VCaP (cell line): ENCODE results near the gene SNHG17.
"Not testable (repeated sequence)": the region's sequence is repeated elsewhere in the genome, so short reads cannot be mapped to it uniquely, and the experiment has no call there.

ENCODE experiments used
- H3K27ac ChIP-seq: fragments of 450-650 bp; 2 replicates; pipeline ENCODE4 v1.5.1; 2017
- CTCF ChIP-seq: fragments of 450-650 bp; conservative IDR thresholded peaks from 2 replicates; pipeline ENCODE4 v1.5.1; 2017; ENCODE audit warnings: mild to moderate bottlenecking, moderate library complexity

Gene SNHG17

GRCh38 chr20:38392356-38392755 lies 42.8 kb downstream of the SNHG17 start:
- no peak overlapping the region for H3K27ac ChIP-seq
- no peak for TF ChIP-seq CTCF

GRCh38 chr20:38387953-38388352 lies 47.2 kb downstream of the SNHG17 start:
- no peak overlapping the region for H3K27ac ChIP-seq
- TF ChIP-seq CTCF, result peak; percentile 35; the same call in 1 of the 2 replicates

- no peak for TF ChIP-seq CTCF
- H3K27ac ChIP-seq, result no peak overlapping the region
Observed at GRCh38 chr20:38386851-38387250, 48.3 kb downstream of the SNHG17 start.

- no peak for TF ChIP-seq CTCF
- no peak overlapping the region for H3K27ac ChIP-seq
Observed at GRCh38 chr20:38386004-38386403, 49.1 kb downstream of the SNHG17 start.

- no peak for TF ChIP-seq CTCF
- H3K27ac ChIP-seq, result no peak overlapping the region
Observed at GRCh38 chr20:38383147-38383546, 52.0 kb downstream of the SNHG17 start.

- not testable (repeated sequence) for H3K27ac ChIP-seq
Observed at GRCh38 chr20:38377838-38378237, 57.3 kb downstream of the SNHG17 start.

- H3K27ac ChIP-seq, result no peak overlapping the region
- no peak for TF ChIP-seq CTCF
Observed at GRCh38 chr20:38377039-38377685, 58.0 kb downstream of the SNHG17 start.

- H3K27ac ChIP-seq, result no peak overlapping the region
- TF ChIP-seq CTCF, result no peak
Observed at GRCh38 chr20:38373898-38374297, 61.2 kb downstream of the SNHG17 start.
